T-helper 2 cell (primary cell): Measurements from ENCODE around the gene ZNF182.
A peak's percentile ranks its signal among the peaks of the same experiment; 100 is the strongest.
"Not testable (repeated sequence)": the region's sequence is repeated elsewhere in the genome, so short reads cannot be mapped to it uniquely, and the experiment has no call there.

Experiments
- DNase-seq, 5 experiments: peaks; one replicate each; pipeline versions ENCODE4 v3.0.0 to v3.0.0-alpha.2; 2012 to 2022
- total RNA-seq, 2 donors: gene quantifications; one replicate each; lab custom pipeline; 2026; lab: John Stamatoyannopoulos, UW

The ZNF182 gene
- 7.2 to 12.9 reads per million in 2 donors for total RNA-seq

DNA sequence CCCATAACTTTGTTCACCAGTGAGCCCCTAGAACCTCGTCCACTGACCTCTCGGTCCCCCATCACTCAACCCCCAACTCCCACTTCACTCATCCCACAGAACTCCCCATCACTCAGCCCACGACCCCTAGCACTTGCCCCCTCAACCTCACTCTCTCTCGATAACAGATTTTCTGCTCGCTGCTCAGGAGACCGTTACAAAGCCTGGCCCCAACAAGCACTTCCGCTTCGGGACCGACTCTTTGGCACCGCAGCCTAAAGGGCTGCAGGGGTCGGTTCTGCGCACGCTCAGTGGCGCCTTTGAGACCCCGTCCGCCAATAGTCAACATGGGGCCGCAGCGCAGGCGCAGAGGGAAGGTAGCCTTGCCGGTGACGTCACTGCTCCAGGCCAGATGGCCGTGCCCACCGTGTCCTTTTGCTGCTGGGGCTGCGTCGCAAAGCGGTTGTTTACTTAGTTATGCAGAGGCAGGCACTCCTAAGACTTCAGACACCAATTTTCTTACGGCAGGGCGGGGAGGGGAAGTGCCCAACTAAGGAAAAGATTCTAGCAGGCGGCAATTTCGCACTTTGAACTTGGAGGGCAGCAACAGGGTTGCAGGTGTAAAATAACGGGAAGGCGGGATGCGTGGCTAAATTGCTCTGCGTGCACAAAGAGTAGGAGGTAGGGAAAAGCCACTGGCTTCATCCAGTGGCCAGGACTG, at the start of gene ZNF182:
ZNF182 (minus strand) TSS at position 232 of the 700 bp plus-strand sequence. CDS start 1,380 bp downstream, outside the sequence.
- DNase-seq: peak; percentile 77 to 95 (median 87)

DNA sequence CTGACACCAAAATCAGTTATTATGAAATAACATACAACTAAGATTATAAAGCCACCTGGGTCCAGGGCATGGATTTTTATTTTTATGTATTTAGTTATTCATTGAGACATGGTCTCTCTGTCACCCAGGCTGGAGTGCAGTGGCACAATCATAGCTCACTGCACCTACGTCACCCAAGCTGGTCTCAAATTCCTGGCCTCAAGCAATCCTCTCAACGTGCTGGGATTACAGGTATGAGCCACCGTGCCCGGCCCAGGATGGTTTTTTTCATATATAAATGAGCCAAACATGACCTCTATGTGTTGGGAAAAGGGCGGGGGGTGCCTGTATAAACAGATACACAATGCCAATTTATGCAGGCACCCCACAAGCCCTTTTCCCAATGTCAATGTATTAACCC, 43.1 kb upstream of the ZNF182 start:
- DNase-seq: no peak

DNA sequence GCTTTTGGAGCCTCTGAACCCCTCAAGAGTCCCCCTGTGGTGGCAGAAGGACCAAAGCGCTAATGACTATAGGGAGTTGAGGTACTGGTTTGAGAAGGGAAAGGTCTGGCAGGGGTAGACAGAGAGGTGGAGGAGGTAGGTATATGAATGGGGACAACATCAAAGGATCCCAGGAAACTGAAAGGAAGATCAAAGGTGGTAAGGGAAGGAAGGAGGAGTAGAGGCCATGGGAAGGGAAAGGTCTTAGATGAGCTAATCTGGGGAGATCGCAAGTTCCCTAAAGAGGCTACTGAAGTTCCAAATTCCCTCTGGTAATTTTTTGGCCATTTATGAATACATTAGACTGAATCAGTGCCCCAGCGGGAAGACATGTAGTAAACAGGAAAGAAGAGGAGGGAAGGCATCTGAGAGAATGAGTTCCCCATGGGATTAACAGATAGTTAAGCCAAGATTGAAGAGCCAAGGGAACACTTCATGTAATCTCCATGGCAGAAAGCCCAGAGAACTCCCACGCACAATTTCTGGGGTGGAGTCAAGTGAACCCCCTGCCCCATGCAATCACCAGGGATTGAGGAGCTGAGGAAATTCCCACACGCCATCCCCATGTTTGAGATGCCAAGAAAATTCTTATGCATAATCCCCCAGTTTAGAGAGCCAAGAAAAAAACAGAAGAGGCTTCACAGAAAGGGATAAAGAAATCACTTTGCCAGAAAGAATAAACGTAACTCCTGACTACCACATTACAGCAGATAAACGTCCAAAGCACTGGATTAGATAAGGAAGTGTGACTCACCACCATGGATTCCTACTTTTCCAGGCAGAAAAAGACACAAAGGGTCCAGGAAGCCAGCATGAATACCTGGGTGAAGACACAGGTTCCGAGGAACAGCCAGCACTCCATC, 41.9 kb upstream of the ZNF182 start:
- DNase-seq: no peak

DNA sequence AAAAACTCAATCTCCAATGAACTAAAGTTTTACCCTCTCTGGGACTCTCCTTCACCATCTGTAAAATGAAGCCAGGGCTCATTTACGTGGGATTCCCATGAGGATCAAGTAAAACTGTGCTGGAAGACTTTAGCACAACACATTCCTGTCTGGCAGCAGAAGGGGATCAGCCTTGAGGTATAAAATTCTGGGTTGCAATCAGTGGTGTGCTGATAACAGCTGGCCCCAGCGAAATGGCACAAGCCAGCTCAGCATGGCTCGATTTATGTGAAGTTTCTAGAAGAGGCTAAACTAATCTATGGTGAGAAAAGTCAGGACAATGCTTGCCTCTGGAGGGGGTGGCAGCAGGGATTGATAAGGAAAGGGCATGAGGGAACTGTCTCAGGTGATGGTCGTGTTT, 39.3 kb upstream of the ZNF182 start:
- no peak for DNase-seq

DNA sequence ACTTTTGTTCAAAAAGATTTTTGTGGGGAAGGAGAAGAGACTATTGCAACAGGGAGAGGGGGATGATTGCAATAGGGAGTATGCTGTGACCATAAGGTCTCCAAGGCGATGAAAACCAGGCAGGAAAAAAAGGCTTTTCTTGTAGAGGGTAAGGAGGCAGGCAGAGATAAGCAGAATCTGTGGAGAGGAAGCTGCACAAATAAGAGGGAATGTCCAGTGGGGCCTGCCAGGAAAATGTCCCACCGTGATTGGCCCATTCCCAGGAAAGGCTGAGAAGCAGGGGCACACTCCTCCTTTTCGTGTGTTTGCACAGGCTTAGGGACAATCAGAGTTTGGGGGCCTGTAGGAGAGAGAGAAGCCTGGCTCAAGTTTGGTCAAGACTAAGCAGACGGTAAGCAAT, 32.1 kb upstream of the ZNF182 start:
- no peak for DNase-seq

DNA sequence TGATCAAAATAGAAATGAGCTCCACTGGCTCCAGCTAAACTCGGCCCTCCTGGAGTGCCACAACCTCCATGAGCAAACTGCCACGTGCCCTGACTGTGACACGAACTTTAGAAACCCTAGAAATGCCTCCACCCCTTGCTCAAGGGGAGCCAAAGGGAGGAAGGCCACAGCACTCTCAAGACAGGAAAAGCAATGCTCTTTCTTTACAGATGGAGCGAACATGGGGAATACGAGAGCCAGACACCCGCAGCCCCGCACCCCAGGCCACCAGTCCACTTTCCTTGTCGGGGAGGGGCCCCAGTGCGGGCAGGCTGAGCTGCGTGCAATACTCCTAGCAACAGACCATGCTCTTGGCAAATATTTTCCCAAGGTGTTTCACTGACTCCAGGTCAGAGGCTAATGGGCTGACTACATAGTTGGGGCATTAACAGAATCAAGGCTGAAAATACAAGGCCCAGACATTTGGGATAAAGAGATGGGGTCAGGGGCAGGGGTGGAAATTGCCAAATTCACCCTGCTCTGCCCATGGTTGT, 26.9 kb upstream of the ZNF182 start:
- DNase-seq: not testable (repeated sequence)

DNA sequence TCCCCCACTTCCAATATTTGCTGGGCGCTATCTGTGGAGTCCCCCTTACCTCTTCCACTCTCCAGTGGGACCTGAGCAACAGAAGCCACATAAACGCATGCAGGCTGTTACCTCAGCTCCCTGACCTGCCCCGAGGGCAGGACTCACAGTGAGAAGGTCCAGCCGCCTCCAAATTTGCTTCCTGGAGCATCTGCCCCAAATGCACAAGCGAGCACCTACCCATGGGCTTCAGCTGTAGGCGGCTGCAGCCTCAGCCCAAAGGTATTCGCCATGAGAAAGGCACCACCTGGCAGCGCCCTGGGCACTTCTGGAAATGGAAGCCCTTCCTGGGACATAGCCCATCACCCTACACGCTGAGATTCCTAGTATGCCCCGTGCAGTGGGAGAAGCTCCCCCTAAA, 26.4 kb upstream of the ZNF182 start:
- DNase-seq: no peak

DNA sequence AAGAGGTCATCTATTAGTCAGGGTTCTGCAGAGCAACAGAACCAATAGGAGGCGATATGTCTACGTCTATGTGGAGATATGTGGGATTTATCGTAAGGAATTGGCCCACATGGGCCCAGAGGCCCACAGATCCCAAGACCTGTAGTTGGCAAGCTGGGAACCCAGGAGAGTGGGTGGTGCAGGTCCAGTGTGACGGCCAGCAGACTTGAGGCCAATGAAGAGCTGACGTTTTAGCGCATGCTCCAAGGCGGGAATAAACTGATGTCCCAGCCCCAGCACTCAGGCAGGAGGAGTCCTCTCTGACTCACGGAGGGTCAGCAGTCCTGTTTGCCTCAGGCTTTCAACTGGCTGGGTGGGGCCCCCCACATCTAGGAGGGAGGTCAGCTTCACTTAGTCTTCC, 24.3 kb upstream of the ZNF182 start:
- no peak for DNase-seq

DNA sequence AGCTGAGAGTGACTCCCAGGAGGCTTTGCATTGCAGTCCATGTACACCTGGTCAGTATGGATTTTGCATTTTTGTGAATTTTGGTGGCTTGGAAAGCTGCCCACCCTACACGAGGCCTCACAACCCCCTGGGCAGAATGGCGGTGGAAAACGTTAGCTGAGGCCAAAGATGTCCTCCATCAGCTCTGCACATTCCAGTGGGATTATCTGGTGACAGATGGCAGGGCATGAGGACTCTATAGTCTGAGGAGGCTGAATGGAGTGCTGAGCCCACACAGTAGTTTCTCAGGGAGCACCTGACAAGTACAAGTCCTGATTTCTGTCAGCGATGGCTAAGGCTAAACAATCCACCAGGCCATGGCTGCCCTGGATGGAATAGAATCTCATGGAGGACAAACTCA, 23.8 kb upstream of the ZNF182 start:
- not testable (repeated sequence) for DNase-seq

DNA sequence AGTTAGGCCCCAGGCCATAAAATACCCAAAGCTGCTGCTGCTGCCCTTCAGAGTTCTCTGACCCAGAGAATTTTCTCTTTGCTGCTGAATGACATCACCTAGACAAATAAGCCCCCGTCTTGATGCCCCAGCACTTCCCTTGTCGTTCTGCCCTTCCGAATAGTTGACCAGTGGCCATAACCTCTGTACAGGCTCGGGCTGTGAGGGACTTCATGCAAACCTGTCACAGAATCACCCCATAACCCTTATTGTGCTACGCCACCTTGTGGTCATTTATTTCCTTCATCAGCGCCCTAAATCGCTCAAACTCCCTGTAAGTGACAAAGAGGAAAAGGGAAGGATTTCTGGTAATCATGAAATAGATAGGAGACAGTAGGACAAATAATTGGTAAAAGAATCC, 21.8 kb upstream of the ZNF182 start:
- DNase-seq: peak in 2 of 5 experiments; percentile 6 to 47

DNA sequence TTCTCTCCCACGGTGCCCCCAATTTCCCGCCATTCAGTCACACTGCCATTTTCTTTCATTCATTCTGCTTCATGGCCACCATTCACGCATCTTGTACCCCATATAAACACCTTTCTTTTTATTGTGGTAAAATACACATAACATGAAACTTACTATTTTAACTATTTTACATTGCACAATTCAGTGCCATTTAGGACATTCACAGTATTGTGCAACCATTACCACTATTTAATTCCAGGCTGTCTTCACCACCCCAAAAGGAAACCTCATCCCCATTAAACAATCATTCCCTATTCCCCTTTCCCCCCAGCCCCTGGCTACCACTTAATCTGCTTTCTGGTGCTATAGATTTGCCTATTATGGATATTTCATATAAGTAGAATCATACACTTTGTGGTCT, 18.9 kb upstream of the ZNF182 start:
- no peak for DNase-seq

DNA sequence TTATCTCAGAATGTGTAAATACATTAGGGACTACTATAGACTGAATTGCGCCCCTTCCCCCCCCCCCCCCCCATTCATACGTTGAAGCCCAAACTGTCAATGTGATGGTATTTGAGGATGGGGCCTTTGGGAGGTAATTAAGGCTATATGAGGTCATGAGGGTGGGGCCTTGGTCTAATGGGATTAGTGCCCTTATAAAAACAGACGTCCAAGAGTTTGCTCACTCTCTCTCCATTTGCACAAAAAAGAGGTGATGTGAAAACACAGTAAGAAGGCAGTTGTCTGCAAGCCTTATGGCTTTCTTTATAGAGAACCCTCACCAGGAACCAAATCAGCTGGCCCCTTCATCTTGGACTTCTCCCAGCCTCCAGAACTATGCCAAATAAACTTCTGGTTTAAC, 18.3 kb upstream of the ZNF182 start:
- DNase-seq: no peak

DNA sequence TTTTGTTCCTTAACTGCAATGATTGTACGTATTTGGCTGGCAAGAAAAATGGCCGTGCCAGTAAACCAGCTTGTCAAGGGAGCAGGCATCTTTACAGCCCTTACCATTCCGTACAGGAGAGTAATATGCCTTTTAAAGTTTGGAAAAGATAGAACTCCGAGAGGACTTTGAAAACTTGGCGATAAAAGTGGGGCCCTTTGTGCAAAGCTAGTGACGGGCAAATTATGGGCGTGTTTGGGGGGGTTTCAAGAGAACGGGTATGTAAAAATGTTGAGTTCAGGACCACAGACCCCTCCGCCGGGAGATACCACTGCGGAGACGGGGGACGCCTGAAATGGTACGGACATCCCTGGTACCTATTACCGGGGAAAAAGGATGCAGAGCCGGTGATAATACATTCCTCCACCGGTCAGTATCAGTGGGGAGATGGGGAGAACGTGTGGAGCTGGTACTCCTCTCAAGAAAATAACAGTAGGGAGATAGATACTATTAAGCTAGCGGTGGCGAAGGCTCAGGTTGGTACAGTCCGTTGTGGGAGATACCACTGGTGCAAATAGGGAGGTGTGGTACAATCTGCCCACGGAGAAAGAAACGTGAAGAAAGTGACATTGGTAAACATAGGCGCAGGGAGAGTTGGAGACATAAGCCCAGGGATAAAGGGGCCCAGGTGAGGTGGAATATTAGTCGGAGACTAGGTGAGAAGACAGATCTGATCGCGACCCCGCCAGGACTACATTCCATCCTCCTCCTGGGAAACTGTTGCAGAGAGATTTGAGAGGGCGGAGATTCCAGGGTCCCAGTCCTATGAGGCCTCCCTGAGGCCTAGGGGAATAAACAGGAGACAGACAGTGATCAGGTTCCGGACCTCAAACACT, 17.5 kb upstream of the ZNF182 start:
- DNase-seq: peak; percentile 26 to 74 (median 52)

DNA sequence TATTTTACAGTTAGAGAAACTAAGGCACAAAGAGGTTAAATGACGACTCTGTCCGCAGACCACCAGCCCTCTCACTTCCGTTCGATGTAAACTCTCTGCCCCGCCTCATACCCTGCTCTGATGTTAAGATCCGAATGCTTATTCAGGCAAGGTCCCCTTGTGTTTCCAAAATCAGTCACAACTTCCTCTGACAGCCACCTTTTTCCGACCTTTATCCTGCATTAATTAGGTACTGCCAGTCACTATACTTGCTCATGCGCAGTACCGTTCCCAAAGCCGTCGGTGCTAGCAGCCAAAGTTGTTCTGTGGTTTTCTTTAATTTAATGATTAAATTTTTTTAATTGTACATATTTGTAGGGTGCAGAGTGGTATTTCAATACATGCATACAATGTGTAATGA, 16.7 kb upstream of the ZNF182 start:
- DNase-seq: peak in 1 of 5 experiments; percentile 21

DNA sequence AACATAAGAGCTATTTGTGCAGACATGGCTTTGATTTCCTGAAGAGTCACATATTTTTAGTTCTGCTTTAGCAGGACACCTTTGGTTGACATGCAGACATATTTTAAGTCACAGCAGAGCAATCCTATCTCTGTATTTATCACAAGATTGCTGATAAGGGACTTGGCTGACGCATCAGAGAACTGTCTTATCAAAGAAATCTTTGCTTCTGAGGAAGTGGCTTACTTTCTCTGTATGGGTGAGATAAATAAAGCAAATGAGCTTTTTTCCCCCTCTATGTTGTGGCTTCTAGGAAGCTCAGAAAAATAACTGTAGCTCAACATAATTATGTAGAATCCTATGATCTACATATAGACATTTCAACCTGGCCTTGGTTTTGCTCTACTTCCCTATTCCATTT, 16.1 kb upstream of the ZNF182 start:
- not testable (repeated sequence) for DNase-seq

DNA sequence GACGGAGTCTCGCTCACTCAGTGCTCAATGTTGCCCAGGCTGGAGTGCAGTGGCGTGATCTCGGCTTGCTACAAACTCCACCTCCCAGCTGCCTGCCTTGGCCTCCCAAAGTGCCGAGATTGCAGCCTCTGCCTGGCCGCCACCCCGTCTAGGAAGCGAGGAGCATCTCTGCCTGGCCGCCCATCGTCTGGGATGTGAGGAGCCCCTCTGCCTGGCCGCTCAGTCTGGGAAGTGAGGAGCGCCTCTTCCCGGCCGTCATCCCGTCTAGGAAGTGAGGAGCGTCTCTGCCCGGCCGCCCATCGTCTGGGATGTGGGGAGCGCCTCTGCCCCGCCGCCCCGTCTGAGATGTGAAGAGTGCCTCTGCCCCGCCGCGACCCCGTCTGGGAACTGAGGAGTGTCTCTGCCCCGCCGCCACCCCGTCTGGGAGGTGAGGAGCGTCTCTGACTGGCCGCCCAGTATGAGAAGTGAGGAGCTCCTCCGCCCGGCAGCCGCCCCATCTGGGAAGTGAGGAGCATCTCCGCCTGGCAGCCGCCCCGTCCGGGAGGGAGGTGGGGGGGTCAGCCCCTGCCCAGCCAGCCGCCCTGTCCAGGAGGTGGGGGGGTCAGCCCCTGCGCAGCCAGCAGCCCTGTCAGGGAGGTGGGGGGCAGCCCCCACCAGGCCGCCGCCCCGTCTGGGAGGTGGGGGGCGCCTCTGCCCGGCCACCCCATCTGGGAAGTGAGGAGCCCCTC, 13.0 kb upstream of the ZNF182 start:
- DNase-seq: not testable (repeated sequence)

DNA sequence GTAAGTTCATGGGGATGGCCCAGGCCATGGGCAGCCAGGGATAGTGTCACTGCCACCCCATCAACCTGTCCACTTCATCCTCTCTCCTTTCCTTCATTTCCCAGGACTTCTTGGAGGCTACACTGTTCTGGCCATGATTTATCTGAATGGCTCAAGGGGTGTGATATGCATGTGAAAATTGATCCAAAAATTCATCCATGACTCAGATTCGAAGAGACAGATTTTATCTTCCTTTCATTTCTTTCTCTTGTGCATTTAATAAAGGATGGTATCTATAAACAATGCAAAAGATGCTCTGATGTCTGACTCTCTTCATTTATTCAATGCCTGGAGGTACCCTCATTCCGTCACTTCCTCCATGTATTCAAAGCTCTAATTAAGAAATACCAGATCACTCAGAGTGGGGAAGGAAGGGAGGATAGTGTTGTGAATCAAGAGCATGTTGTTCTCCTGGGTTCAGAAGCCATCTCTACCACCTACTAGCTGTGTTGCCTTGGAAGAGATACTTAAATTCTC, 5.7 kb upstream of the ZNF182 start:
- not testable (repeated sequence) for DNase-seq

DNA sequence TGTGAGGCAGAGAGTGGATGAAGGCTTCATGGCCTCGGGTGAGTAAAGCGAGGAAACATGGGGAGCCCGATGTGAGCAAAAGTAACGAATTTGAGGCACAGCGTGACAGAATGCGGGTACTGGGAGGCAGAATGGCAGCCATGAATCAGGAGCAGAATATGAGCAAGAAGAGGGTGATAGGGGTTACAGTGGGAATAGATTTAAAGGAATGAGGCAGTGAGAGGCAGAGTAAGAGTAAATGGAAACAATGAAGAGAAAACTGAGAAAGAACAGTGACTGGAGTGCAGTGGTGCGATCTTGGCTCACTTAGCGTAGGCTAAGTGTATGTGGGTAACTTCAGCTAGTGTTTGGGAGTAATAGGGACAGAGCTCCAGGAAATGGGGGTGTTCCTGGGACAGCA, 2.9 kb upstream of the ZNF182 start, which contains the start of gene SPACA5:
SPACA5 (plus strand) TSS at position 301 of the 400 bp plus-strand sequence. CDS start 815 bp downstream, outside the sequence.
- DNase-seq: not testable (repeated sequence)

DNA sequence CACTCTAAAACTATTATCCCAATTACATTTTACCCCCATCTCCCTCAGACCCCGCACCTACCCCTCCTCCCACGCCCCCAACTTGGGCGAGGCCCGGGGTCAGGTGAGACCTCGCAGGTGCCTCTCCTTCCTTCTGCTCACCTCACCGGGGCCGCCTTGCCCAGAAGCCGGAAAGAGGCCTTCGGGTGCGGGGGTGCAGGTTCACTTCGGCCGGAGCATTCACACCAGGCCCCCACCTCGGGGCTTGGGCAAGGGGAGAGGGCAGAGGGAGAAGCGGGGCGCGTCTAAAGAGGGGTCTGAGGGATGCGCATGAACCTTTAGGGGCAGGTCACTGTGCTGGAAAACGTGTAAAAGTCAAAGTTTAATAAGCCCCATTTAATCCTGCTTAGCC, 427 bp downstream of the ZNF182 start:
- DNase-seq: peak in 1 of 5 experiments; percentile 30

DNA sequence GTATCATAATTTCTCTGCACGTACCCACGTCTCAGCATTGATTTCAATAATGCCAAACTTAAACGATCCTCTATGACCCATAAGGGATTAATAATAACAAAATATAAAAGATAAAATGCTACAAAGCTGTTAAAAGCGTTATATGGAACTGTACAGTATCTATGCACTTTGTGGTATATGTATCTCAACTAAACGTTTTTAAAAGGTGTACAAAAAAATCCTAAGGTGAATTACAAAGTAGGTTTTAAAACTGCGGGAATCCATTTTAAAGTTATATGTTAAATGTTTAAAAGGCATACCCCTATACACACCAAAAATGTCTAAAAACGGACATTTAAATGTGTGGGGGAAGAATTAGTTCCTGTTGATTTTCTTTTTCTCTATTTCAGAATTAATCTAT, 860 bp downstream of the ZNF182 start:
- DNase-seq: no peak

DNA sequence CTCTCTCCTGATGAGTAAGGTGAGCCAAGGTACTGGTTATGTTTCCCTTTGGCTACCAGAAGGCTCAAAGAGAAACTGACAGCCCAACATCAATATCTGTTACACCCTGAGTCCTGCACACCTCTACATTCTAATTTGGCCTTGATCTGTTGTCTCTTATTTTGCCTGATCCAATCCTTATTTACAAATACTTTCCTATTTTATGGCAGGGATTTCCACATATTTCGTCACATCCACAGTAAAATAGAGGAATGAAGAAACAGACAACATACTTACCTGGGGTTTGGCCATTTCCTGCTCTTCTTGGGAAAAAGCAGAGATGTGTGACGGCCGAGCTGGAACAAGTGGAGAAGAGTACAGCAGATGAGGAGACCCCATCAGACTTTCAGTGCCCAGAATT, 1.5 kb downstream of the ZNF182 start:
- DNase-seq: no peak
